ENCODE data around the gene NSMF.

Gene NSMF

GRCh38 chr9:137434498-137435380 is 24.4 kb downstream of the NSMF start:
- no peak for DNase-seq

- no peak for DNase-seq
Observed at GRCh38 chr9:137433916-137434431, 25.2 kb downstream of the NSMF start.

- DNase-seq = no peak
Observed at GRCh38 chr9:137433349-137433915, 25.7 kb downstream of the NSMF start.

GRCh38 chr9:137432687-137433348 is 26.3 kb downstream of the NSMF start:
- DNase-seq = no peak

GRCh38 chr9:137431416-137431931 is 27.7 kb downstream of the NSMF start:
- no peak for DNase-seq

- DNase-seq = no peak
Observed at GRCh38 chr9:137430723-137431415, 28.3 kb downstream of the NSMF start.

- DNase-seq = no peak
Observed at GRCh38 chr9:137429974-137430722, 29.0 kb downstream of the NSMF start.

GRCh38 chr9:137429546-137429890 is 29.6 kb downstream of the NSMF start:
- DNase-seq = no peak

GRCh38 chr9:137428841-137429545 is 30.1 kb downstream of the NSMF start:
- DNase-seq = no peak

GRCh38 chr9:137428311-137428630 is 30.9 kb downstream of the NSMF start:
- DNase-seq = no peak

GRCh38 chr9:137427454-137428310 is 31.5 kb downstream of the NSMF start:
- DNase-seq = no peak

GRCh38 chr9:137426018-137426681 is 33.0 kb downstream of the NSMF start:
- no peak for DNase-seq

GRCh38 chr9:137423514-137424291 is 35.4 kb downstream of the NSMF start:
- no peak for DNase-seq

- DNase-seq = peak; percentile 38 to 91 (median 80)
Observed at GRCh38 chr9:137422604-137423513, 36.3 kb downstream of the NSMF start, which contains the start of the genes EXD3 and NOXA1. Gene EXD3 (minus strand): TSS chr9:137423162. CDS start chr9:137395357, 27,805 bp downstream. Gene NOXA1 (plus strand): TSS chr9:137423393. CDS start chr9:137423530, 137 bp downstream.

- no peak for DNase-seq
Observed at GRCh38 chr9:137421838-137422603, 37.1 kb downstream of the NSMF start.

Data from amygdala (tissue), 56 donors.